Measurements from ENCODE around the gene PCP2. TPM values are rescaled to one million over a fixed set of nuclear protein-coding genes. Genes with fewer than 3 reads are reported as not detected.

PCP2 gene
- total RNA-seq, 1 experiment from 2014 or later, result not detected

GRCh38 chr19:7582446-7582845, 51.1 kb downstream of the PCP2 start:
- H3K27ac ChIP-seq (ENCODE audit: low read length), result no peak overlapping the region
- ATAC-seq, result no peak
- in situ Hi-C loops (cut with HindIII; ENCODE audit: low pct_unique_long_range_greater_than_20kb, low sequenced_read_pairs), result no loop called here
- H3K36me3 ChIP-seq (ENCODE audit: control insufficient read depth, insufficient read depth, low read length), result no peaks in the 10 kb centered on the region
- no peaks in the 10 kb centered on the region for H3K9me3 ChIP-seq (ENCODE audit: control insufficient read depth, insufficient read depth, low read depth, low read length)
- H3K27me3 ChIP-seq (ENCODE audit: control insufficient read depth, insufficient read depth, low read length), result no peaks in the 10 kb centered on the region; the same call in 1 of the 2 replicates
- CTCF ChIA-PET, result no interaction called here
- intact Hi-C loops (cut with micrococcal nuclease; ENCODE audit: unreplicated experiment), result no loop called here
- H3K4me1 ChIP-seq (ENCODE audit: control insufficient read depth, insufficient read depth, low read length), result no peaks in the 10 kb centered on the region
- TF ChIP-seq CTCF (IDR thresholded peaks at IDR 0.05), result no peak
- TF ChIP-seq REST (IDR thresholded peaks at IDR 0.05; ENCODE audit: insufficient read depth in 1 of 2, low read depth in 2 of 2, low read length in 1 of 2), result no peak
- no peak for TF ChIP-seq SIN3A (IDR thresholded peaks at IDR 0.05; ENCODE audit: borderline replicate concordance, insufficient read depth, low read depth, low read length)
- no peak for TF ChIP-seq POLR2AphosphoS5 (IDR thresholded peaks at IDR 0.05; ENCODE audit: low read depth, low read length)
- no peak for TF ChIP-seq TCF7L2 (IDR thresholded peaks at IDR 0.05; ENCODE audit: low read depth, low read length)
- POLR2A ChIA-PET, result no interaction called here
- H3K4me3 ChIP-seq (ENCODE audit: low read depth in 2 of 2, low read length in 2 of 2), result no peak overlapping the region
- BruUV-seq (replicated peaks), result no TSS peak
- DNase-seq (ENCODE audit: low read depth, low spot score), result no peak

Small RNA genes within 50 kb of the gene (microRNA-seq; reads per million reads assigned to microRNA genes)
- not detected for gene MIR6792 (ENCODE audit: unreplicated experiment)

Other genes with a start within 250 kb of the PCP2 start
- gene PEX11G, start 144.7 kb downstream of the PCP2 start, total RNA-seq (2021; ENCODE audit: unreplicated experiment), result 2.9 TPM
- 30.2 TPM for gene ZNF358, start 117.6 kb downstream of the PCP2 start, total RNA-seq (2021; ENCODE audit: unreplicated experiment)
- 28.0 TPM for gene MCOLN1, start 111.1 kb downstream of the PCP2 start, total RNA-seq (2021; ENCODE audit: unreplicated experiment)
- 176 TPM for gene PNPLA6, start 98.0 kb downstream of the PCP2 start, total RNA-seq (2021; ENCODE audit: unreplicated experiment)
- gene CAMSAP3, start 37.9 kb downstream of the PCP2 start, total RNA-seq (2021; ENCODE audit: unreplicated experiment), result 1.7 TPM
- gene XAB2, start 4.2 kb downstream of the PCP2 start, total RNA-seq (2021; ENCODE audit: unreplicated experiment), result 36.9 TPM
- 109 TPM for gene PET100, start 3.9 kb downstream of the PCP2 start, total RNA-seq (2021; ENCODE audit: unreplicated experiment)
- 102 TPM for gene STXBP2, start 3.4 kb upstream of the PCP2 start, total RNA-seq (2021; ENCODE audit: unreplicated experiment)
- not detected for gene RETN, start 35.3 kb upstream of the PCP2 start, total RNA-seq (2021; ENCODE audit: unreplicated experiment)
- not detected for gene MCEMP1, start 43.4 kb upstream of the PCP2 start, total RNA-seq (2021; ENCODE audit: unreplicated experiment)
- gene TRAPPC5, start 47.1 kb upstream of the PCP2 start, total RNA-seq (2021; ENCODE audit: unreplicated experiment), result 101 TPM
- 0.15 TPM for gene FCER2, start 68.4 kb upstream of the PCP2 start, total RNA-seq (2021; ENCODE audit: unreplicated experiment)
- not detected for gene CLEC4G, start 98.4 kb upstream of the PCP2 start, total RNA-seq (2021; ENCODE audit: unreplicated experiment)
- not detected for gene CD209, start 113.8 kb upstream of the PCP2 start, total RNA-seq (2021; ENCODE audit: unreplicated experiment)
- gene CLEC4M, start 129.5 kb upstream of the PCP2 start, total RNA-seq (2021; ENCODE audit: unreplicated experiment), result not detected
- gene EVI5L, start 196.5 kb upstream of the PCP2 start, total RNA-seq (2021; ENCODE audit: unreplicated experiment), result 6.4 TPM
- 3.7 TPM for gene PRR36, start 240.7 kb upstream of the PCP2 start, total RNA-seq (2021; ENCODE audit: unreplicated experiment)